ENCODE results near the gene POLR1B.

GRCh38 chr2:112516801-112517200, 25.5 kb upstream of the POLR1B start:
- TF ChIP-seq CTCF (IDR thresholded peaks at IDR 0.05; ENCODE audit: low read depth, low read length, missing input control) = no peak
- TF ChIP-seq GABPA (IDR thresholded peaks at IDR 0.05 in 1 of 2, conservative IDR thresholded peaks at IDR 0.05 in 1 of 2) = no peak
- no peak for TF ChIP-seq TAF1 (conservative IDR thresholded peaks at IDR 0.05)
- TF ChIP-seq EGR1 (IDR thresholded peaks at IDR 0.05; ENCODE audit: low read depth in 2 of 2) = no peak
